Activated CD8-positive, alpha-beta memory T cell treated with anti-CD3 and anti-CD28 coated beads, Interleukin-2, amount 50 U/mL, for 4 hours (primary cell): ENCODE data around the gene ZNF112.
"Not testable (repeated sequence)": the region's sequence is repeated elsewhere in the genome, so short reads cannot be mapped to it uniquely, and the experiment has no call there.

Experiments
- DNase-seq: peaks from one replicate; pipeline ENCODE4 v3.0.0-alpha.2; 2020

The ZNF112 gene

GRCh38 chr19:44356383-44357111 is at the start of gene ZNF112:
ZNF112 (minus strand) TSS chr19:44356680; CDS start chr19:44340539, 16,141 bp downstream.
- no peak for DNase-seq

GRCh38 chr19:44401139-44402115 is 44.9 kb upstream of the ZNF112 start, which contains the start of gene ZNF285:
ZNF285 (minus strand) TSS chr19:44401608; CDS start chr19:44397213, 4,395 bp downstream.
- DNase-seq = peak; percentile 70

DNA sequence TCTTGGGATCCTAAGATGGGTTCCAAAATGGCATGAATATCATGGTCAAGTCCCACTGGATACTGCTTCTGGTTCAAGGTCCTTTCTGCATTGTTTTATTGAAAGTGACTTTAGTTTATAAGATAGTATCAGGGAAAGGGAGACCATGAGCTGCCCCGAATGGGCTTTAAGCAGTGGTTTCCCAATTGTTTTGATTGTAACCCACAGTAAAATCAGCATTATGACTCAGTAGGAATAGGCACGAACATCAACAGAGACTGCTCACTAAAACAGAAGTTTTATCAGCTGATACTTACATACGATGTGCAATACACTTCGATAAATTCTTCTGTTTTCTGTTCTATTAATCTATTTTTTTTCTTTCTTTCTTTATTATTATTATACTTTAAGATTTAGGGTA is 32.8 kb upstream of the ZNF112 start:
- DNase-seq = not testable (repeated sequence)

GRCh38 chr19:44374789-44375188 is 18.3 kb upstream of the ZNF112 start:
- no peak for DNase-seq

DNA sequence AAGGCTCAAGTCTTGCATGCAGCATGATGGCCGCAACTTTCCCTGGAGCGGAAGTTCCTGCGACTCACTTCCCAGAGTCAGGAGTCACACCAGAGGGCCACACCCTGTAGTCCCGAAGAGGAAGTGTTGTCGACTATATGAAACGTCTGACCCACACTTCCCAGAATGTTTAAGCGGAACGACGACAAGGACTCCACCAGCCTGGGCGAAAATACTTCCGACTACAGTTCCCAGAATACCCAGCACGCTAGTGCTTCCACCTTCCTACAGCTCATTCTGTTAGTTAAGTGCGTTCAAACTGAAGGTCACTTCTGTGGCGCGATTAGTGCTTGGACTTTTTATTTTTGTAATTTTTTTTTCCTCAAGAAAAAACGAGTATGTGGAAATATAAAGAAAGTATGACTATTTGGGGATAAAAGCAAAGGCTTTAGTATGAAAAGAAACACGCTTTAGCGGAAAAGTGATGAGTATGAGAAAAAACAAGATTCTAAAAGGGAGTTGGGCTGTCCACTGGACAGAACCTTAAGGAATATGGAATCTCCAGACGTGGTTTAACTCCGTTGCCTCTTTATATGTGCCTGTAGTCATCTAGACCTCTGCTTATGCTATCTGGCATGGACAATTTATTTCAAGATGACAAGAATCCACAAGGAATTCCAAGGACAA is 15.5 kb upstream of the ZNF112 start:
- DNase-seq = no peak

DNA sequence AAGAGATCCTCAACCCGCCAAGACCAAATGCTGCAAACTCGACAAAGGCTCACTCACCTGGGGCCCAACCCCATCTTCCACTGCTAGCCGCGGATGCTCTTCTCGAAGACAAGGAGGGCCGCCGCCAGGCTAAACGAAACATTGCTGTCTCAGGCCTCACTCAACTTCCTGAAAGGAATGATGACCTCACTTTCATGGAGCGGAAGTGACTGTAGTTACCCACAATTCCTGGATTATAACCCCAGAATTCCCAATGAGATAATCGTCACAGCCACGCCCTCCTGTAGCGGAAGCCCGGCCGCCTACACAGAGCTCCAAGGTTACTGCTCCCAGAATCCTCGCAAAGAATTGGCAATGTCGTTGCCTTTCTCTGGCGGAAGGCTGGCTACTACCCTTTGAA is 10.5 kb upstream of the ZNF112 start:
- DNase-seq = no peak

- DNase-seq = no peak
These were observed 9.9 kb downstream of the ZNF112 start for GRCh38 chr19:44346556-44346955.

DNA sequence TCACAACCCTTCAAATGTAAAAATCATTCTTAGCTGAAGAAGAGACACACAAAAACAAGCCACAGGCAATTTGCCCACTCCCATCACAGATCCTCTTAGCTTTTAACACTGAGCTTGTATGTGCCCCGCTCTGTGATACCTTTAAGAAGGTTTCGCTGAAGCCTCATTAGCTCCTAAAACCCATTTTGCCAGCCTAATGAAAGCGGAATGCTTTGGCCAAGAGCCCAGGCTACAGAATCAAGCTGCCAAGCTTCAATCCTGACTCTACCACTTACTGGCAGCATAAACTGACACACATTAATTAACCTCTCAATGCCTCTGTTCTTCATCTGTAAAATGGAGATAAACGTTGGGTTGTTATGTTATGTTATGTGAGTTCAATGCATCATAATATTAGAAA is 10.5 kb downstream of the ZNF112 start:
- no peak for DNase-seq

- no peak for DNase-seq
These were observed 12.2 kb downstream of the ZNF112 start for GRCh38 chr19:44344255-44344654.

- DNase-seq = no peak
These were observed 14.7 kb downstream of the ZNF112 start for GRCh38 chr19:44341794-44342193.

- DNase-seq = not testable (repeated sequence)
These were observed 21.8 kb downstream of the ZNF112 start for GRCh38 chr19:44334639-44335038.

- no peak for DNase-seq
These were observed 24.3 kb downstream of the ZNF112 start for GRCh38 chr19:44332145-44332544.

DNA sequence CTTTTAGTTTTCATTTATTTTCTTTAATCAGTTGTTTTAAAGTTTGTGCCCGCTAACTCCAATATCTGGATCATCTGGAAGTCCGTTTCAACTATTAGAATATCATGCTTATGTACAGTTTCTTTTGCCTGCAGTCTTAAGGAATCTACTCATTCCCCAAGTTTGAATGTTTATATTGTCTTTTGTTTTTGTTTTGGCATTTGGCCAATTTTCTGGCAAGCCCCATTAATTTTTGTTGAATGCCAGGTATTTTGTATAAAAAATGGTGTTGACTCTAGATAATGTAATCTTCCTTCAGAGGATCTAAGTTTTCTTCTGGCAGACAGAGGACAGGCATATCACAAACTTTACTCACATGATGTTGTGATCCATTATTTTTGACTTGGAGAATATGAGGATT is 40.6 kb downstream of the ZNF112 start:
- DNase-seq = no peak

GRCh38 chr19:44313231-44313630 is 43.2 kb downstream of the ZNF112 start:
- DNase-seq = no peak

- no peak for DNase-seq
These were observed 48.5 kb downstream of the ZNF112 start for GRCh38 chr19:44308011-44308410.

GRCh38 chr19:44306283-44306682 is 50.2 kb downstream of the ZNF112 start:
- no peak for DNase-seq

DNA sequence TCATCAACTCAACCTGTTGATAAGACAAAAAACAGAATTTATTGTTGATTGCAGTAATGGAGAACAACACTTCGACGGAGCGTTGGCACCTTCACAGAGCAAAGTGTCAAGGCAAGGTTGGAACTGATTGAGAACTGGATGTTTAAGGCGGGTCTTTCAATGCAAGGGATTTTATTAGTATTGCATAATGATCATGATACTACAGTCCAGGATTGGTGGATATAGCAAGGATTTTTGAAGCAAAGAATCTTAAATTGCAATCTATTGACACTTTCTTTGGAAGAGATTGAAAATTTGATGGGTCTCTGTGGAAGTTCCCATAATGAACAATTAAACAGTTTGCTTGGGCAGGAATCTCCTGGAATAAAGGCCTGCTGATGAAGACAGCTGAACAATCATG is 51.0 kb downstream of the ZNF112 start:
- no peak for DNase-seq

- DNase-seq = peak; percentile 68
These were observed 51.8 kb downstream of the ZNF112 start, which contains the start of gene ZNF235 for GRCh38 chr19:44304659-44305193. ZNF235 (minus strand) TSS chr19:44305025; CDS start chr19:44303404, 1,621 bp downstream.

DNA sequence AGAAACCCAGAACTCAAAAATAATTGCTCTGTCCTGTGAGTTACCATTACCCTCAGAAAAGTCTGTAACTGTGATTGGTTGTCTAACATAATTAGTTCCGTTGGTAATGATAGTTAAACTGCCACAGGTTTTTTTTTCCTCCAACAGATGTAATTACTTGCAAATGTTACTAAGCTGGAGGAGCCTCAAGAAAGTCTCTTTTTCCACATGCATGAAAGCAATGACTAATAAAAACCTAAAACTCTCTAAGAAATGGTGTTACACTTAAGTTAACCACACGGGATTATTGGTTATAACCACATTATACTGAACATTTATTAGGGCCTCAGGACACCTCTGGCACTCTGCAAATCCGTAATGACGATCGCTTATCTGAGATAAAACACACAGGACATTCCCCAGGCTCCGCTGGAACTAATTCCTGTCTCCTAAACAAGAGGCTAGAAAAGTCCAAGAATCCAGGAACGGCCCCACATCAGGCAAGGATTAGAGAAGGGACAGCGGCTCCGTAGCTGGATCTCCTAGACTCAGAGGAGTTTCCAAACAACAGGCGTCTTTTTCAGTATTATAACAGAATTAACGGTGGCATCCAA is 52.4 kb downstream of the ZNF112 start:
- no peak for DNase-seq

DNA sequence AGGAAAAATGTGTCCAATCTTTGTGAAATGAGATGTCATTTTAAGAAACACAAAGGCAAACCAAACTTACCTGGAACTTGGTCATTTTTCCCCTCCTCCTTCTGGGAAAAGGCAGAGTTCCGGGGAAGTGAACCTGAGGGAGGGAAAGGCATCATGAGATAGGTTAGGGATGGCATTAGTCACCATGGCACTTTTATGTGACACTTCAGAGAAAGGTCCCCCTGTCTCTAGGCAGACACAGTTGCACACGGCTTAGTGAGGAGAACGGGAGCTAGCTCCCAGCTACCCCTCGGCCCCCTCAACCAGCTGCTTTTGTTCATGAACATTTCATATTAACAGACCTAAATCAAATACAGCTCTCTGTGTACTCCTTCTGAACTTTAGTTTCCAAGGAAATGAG is 53.2 kb downstream of the ZNF112 start:
- no peak for DNase-seq

- no peak for DNase-seq
These were observed 71.5 kb downstream of the ZNF112 start for GRCh38 chr19:44284968-44285367.

DNA sequence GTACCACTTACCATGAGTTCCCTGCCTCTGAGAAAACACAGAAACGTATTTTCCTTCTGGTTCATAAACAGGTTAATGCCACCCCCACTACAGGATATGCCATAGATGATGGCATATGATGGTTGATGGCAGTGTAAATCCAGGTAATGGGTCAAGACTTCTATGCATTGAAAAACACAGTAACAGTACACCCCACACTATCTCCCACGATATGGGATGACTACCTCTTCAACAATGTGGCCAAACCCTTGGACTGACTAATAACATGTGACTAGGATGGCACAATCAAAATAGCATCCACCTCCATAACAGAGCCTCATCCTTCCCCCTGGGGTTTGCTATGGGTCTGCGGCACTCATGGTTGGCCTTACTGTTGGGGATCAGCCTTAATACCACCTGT is 73.6 kb downstream of the ZNF112 start:
- DNase-seq = no peak
